ENCODE data around the gene HDAC9. TPM values are rescaled to one million over a fixed set of nuclear protein-coding genes. Genes with fewer than 3 reads are reported as not detected.

HDAC9 gene
- total RNA-seq, 2 donors from 2014 or later = 1.5 to 4.0 TPM

DNA sequence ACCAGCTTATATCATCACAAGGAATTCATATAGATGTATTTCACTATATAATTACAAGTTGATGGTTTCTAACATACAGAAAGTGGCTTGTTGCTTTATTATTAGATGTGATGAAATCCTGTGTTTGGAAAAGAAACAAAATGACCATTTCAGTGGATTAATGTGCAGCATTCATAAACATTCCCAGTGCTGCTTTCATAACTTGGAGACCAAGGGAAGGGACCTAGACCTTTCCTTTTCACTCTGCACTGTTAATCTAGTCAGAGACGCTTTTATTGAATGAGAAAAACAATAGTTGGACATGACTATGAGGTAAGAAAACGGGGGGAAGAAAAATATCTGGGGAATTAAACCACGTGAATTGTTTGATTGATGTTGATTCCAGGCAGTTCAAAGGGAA lies 160.0 kb downstream of the HDAC9 start:
- Mint-ChIP-seq H3K9me3 (no peaks in the 10 kb centered on the region), H3K27me3 (ENCODE audit: insufficient read depth) (no peaks in the 10 kb centered on the region), H3K4me1 (no peaks in the 10 kb centered on the region), H3K27ac (no peak overlapping the region), H3K36me3 (ENCODE audit: low read depth) (no peaks in the 10 kb centered on the region), H3K4me3 (no peak overlapping the region)
- no peak overlapping the region for H3K27ac ChIP-seq (ENCODE audit: low read depth, low read length)
- H3K36me3 ChIP-seq (ENCODE audit: control insufficient read depth, insufficient read depth, low read length) = no peaks in the 10 kb centered on the region
- WGBS, 2 experiments (ENCODE audit: insufficient coverage in 1 of 2, insufficient read length in 1 of 2) = 92 to 100% methylated on average over 2 to 3 of the region's 3 CpGs
- no peaks in the 10 kb centered on the region for H3K4me1 ChIP-seq (ENCODE audit: control insufficient read depth, insufficient read depth, low read length)
- TF ChIP-seq, protein P1, sequence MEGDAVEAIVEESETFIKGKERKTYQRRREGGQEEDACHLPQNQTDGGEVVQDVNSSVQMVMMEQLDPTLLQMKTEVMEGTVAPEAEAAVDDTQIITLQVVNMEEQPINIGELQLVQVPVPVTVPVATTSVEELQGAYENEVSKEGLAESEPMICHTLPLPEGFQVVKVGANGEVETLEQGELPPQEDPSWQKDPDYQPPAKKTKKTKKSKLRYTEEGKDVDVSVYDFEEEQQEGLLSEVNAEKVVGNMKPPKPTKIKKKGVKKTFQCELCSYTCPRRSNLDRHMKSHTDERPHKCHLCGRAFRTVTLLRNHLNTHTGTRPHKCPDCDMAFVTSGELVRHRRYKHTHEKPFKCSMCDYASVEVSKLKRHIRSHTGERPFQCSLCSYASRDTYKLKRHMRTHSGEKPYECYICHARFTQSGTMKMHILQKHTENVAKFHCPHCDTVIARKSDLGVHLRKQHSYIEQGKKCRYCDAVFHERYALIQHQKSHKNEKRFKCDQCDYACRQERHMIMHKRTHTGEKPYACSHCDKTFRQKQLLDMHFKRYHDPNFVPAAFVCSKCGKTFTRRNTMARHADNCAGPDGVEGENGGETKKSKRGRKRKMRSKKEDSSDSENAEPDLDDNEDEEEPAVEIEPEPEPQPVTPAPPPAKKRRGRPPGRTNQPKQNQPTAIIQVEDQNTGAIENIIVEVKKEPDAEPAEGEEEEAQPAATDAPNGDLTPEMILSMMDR (conservative IDR thresholded peaks at IDR 0.05) = no peak
- no peak for DNase-seq
- H3K9ac ChIP-seq (ENCODE audit: extremely low read depth, low read length, poor library complexity, severe bottlenecking) = no peak overlapping the region
- no peaks in the 10 kb centered on the region for H3K9me3 ChIP-seq (ENCODE audit: control insufficient read depth, low read length)
- no peak overlapping the region for H3K4me3 ChIP-seq (ENCODE audit: low read length)
- H3K27me3 ChIP-seq (ENCODE audit: control insufficient read depth, insufficient read depth, low read length, poor library complexity, severe bottlenecking) = no peaks in the 10 kb centered on the region

DNA sequence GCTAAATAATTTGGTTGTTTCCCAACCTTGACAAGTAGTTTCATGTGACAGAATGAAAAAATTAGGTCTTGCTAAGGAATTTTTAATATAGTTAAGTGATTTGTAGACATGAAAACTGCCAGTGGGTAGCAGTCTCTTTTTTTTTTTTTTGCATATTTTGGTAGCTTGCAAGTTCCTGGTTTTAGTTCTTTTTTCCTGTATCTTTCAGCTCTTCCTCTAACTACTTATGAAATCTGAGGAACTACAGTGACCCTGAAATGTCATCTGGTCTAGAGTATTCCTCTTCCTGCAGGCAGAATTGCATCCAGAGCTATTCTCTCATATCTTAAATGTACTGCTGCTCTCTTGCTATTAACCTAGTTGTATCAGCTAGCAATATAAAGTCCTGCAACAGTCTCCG lies 160.4 kb downstream of the HDAC9 start:
- no peak for DNase-seq

GRCh38 chr7:18656362-18656761 lies 160.8 kb downstream of the HDAC9 start:
- Histone ChIP-seq H3K27me3 (ENCODE audit: control insufficient read depth, insufficient read depth, low read length, poor library complexity, severe bottlenecking) (no peaks in the 10 kb centered on the region), H3K9me3 (ENCODE audit: control insufficient read depth, low read length) (no peaks in the 10 kb centered on the region), H3K4me1 (ENCODE audit: control insufficient read depth, insufficient read depth, low read length) (no peaks in the 10 kb centered on the region), H3K9ac (ENCODE audit: extremely low read depth, low read length, poor library complexity, severe bottlenecking) (no peak overlapping the region), H3K27ac (ENCODE audit: low read depth, low read length) (no peak overlapping the region), H3K36me3 (ENCODE audit: control insufficient read depth, insufficient read depth, low read length) (no peaks in the 10 kb centered on the region), H3K4me3 (ENCODE audit: low read length) (no peak overlapping the region)
- Mint-ChIP-seq H3K27ac (no peak overlapping the region), H3K4me1 (no peaks in the 10 kb centered on the region), H3K9me3 (no peaks in the 10 kb centered on the region), H3K4me3 (no peak overlapping the region), H3K36me3 (ENCODE audit: low read depth) (no peaks in the 10 kb centered on the region), H3K27me3 (ENCODE audit: insufficient read depth) (no peaks in the 10 kb centered on the region)
- TF ChIP-seq, protein P1 (conservative IDR thresholded peaks at IDR 0.05) = no peak
- no peak for DNase-seq

More for the DNA sequence above, 160.4 kb downstream of the HDAC9 start:
- Mint-ChIP-seq H3K4me1 (no peaks in the 10 kb centered on the region), H3K27me3 (ENCODE audit: insufficient read depth) (no peaks in the 10 kb centered on the region), H3K4me3 (no peak overlapping the region), H3K36me3 (ENCODE audit: low read depth) (no peaks in the 10 kb centered on the region), H3K9me3 (no peaks in the 10 kb centered on the region), H3K27ac (no peak overlapping the region)
- H3K36me3 ChIP-seq (ENCODE audit: control insufficient read depth, insufficient read depth, low read length) = no peaks in the 10 kb centered on the region
- H3K4me1 ChIP-seq (ENCODE audit: control insufficient read depth, insufficient read depth, low read length) = no peaks in the 10 kb centered on the region
- WGBS, 2 experiments (ENCODE audit: insufficient coverage in 1 of 2, insufficient read length in 1 of 2) = 90 to 100% methylated on average over 1 of the region's 1 CpG
- TF ChIP-seq, protein P1 (conservative IDR thresholded peaks at IDR 0.05) = no peak
- H3K9ac ChIP-seq (ENCODE audit: extremely low read depth, low read length, poor library complexity, severe bottlenecking) = no peak overlapping the region
- H3K9me3 ChIP-seq (ENCODE audit: control insufficient read depth, low read length) = no peaks in the 10 kb centered on the region
- H3K4me3 ChIP-seq (ENCODE audit: low read length) = no peak overlapping the region
- no peaks in the 10 kb centered on the region for H3K27me3 ChIP-seq (ENCODE audit: control insufficient read depth, insufficient read depth, low read length, poor library complexity, severe bottlenecking)
- H3K27ac ChIP-seq (ENCODE audit: low read depth, low read length) = no peak overlapping the region
